Measurements from ENCODE around the gene TRIM38.
"Not testable (repeated sequence)": the region's sequence is repeated elsewhere in the genome, so short reads cannot be mapped to it uniquely, and the experiment has no call there.

The TRIM38 gene, protein sequence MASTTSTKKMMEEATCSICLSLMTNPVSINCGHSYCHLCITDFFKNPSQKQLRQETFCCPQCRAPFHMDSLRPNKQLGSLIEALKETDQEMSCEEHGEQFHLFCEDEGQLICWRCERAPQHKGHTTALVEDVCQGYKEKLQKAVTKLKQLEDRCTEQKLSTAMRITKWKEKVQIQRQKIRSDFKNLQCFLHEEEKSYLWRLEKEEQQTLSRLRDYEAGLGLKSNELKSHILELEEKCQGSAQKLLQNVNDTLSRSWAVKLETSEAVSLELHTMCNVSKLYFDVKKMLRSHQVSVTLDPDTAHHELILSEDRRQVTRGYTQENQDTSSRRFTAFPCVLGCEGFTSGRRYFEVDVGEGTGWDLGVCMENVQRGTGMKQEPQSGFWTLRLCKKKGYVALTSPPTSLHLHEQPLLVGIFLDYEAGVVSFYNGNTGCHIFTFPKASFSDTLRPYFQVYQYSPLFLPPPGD

GRCh38 chr6:25962149-25963127, at the start of gene TRIM38:
Gene TRIM38 (plus strand): TSS chr6:25962802. CDS start chr6:25966523, 3,721 bp downstream.
- DNase-seq = peak; percentile 47

DNA sequence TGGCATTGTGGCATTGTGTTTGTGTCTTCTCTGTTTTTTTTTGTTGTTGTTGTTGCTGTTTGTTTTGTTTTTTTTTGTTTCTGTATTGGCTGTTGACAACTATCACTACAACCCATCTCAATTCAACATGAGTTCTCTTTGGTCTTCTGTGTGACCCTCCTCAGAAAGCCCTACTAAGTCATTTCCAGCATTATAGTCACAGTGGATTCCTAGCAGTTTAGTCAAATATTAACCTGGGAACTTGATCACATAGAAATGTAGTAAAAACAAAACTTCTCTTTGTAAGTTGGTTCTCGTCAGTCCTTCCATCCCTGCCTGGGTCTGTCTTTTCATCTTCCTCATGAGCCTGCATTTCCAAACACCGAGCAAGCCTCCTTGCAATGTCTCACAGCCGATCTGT, 48.9 kb upstream of the TRIM38 start:
- DNase-seq = no peak

DNA sequence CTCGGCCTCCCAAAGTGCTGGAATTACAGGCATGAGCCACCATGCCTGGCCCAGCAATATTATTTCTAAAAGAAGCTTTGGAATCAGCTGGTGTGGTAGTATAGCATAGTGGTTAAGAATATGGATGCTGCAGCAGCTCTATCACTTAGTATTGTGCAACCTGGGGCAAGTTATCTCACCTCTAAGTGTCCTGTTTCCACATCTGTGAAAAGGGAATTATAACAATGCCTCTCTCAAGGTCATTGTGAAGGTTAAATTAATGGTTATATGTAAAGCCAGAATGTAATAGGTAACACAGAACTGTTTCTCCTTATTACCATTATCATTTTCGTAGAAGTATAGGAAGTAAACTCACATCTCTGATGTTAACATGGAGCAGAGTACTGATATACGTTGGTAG, 46.3 kb upstream of the TRIM38 start:
- no peak for DNase-seq

- no peak for DNase-seq
Measured at GRCh38 chr6:25916789-25917490, 45.7 kb upstream of the TRIM38 start.

DNA sequence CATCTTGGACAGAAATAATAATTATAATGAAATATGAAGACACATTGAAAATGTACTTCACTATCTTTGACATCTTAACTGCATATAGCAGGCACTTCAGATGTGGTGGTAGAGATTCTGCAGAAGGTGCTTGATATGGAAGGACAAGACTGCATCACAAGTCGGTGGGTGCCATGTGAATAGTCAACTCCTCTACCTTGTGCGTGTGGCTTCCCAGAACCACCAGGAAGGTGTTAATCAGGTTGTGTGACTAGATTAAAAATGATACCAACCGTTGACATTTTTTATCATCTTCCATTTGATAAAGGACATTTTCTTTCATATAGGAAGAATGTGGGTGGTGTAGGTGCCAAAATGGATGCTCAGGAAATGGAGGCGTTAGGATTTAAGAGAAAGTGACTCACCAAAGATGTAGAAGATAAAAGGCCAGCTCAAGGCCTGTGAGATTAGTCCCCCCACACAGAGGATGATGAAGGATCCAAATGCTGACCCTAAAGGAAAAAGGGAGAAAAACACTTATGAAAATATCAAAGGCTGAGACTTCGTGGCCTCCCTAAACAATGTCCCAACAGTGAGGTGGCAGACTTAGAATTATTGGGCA, 44.4 kb upstream of the TRIM38 start:
- DNase-seq = no peak

GRCh38 chr6:25919657-25920056, 42.9 kb upstream of the TRIM38 start:
- DNase-seq = no peak

DNA sequence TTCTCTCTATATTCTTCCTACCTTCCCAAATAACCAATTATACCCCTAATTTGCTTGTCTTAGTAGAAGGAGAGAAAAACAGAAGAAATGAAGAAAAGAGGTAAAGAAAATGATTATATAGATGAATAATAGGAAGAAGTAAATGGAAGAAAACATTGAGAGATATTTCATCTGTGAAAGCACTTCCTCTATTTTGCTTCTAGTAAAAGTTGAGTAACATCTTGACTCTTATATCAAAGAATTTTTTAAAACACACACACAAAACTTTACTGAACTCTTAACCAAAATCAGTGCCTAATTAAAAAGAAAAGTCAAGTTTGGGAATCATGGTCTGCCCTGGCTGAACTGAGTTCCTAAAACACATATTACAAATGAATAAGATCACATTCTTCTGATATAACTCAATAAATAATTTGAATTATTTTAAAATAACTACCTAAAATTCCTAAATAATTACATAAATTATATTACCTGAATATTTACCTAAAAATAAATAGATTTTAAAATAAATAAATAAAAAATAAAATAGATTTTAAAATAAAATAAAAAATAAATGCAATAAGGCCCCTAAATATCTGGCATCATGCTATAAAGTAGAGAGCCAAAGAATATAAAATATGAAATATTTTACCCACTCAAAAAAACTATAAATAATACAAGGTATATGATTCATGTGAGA, 40.9 kb upstream of the TRIM38 start:
- DNase-seq = no peak

DNA sequence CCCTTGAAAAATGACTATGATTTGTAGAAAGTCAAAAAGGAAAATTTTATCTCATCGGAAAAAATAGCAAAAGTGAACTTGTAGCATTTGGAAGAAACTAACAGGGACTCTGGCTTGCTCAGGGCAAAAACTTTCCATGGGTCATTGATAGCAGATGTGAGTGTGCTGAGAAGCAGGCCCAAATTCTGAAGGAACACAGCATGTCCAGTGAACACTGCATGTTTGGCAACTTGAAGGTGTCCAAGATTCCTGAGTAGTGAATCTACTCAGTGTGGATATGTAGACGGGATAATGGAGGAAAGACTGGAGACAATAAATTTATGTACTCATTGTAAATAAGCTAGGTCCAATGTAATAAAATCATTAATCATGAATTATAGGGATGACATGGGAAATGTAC, 40.3 kb upstream of the TRIM38 start:
- no peak for DNase-seq

DNA sequence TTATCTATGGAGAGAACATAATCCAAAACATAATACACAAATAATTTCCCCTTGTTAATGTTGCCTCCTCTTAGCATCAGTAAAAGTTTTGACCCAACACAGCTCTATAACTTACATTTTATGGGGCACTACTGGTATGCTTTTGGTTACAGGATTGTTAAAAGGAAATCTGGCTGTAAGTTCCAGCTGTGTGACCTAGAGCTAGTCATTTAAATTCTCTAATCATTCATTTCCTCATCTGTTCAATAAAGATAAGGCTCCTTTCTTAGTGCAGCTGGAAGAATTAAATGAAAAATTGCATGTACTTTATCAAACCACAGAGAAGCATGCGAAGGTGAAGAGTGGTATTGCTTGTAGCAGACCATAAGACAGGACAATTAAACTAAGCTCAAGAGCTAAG, 36.7 kb upstream of the TRIM38 start:
- DNase-seq = no peak

- no peak for DNase-seq
Measured at GRCh38 chr6:25927178-25927577, 35.4 kb upstream of the TRIM38 start.

- no peak for DNase-seq
Measured at GRCh38 chr6:25927756-25928216, 34.8 kb upstream of the TRIM38 start.

DNA sequence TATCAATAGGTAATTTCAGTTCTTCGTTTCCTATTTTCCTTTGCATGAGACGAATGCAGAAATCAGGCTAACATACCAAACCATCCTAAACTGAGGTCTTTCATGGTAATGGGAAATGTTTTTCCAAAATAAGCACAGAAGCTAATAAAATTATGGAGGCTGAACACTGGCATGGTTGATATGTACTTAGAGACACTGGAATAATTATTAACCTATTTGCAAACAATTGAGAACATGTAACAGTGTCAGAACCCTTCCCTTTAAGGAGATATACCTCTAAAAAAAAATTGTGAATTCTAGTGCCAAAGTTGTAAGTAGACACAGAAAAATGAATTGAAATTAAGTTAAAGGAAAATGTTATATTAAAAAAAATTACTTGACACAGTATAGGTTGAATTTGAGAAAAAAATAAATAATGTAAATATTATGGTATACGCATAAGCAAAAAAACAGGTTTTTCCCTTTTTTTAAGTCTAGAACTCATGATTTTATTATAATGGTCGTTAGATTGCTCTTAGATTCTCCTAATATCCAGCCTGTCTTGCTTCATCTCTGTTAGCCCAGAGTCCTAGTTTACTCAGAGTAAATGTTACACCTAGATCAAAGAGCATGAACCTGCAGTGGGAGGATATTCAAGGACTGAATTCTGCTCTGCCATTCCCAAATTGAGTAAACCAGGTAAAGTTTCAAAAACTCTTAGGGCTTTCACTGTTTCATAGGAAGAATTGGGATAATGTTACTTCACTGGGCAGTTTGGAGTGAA, 33.9 kb upstream of the TRIM38 start:
- DNase-seq = no peak

GRCh38 chr6:25929785-25930184, 32.8 kb upstream of the TRIM38 start:
- DNase-seq = not testable (repeated sequence)

GRCh38 chr6:25930532-25931410, 31.8 kb upstream of the TRIM38 start, which contains the start of gene SLC17A2:
Gene SLC17A2 (minus strand): TSS chr6:25930691. CDS start chr6:25925796, 4,895 bp downstream.
- no peak for DNase-seq

DNA sequence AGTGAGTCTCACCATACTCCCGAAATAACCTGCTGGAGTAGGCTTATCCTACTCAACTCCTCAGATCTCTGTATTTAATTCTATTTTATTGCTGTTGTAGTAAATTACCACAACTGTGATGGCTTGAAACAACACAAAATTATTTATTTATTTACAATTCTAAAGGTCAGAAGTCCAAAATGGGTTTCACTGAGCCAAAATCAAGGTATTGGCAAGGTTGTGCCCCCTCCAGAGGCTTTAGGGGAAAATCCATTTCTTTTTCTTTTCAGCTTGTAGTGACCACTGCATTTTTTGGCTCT, 31.2 kb upstream of the TRIM38 start:
- DNase-seq = no peak

GRCh38 chr6:25934156-25934555, 28.4 kb upstream of the TRIM38 start:
- DNase-seq = no peak

DNA sequence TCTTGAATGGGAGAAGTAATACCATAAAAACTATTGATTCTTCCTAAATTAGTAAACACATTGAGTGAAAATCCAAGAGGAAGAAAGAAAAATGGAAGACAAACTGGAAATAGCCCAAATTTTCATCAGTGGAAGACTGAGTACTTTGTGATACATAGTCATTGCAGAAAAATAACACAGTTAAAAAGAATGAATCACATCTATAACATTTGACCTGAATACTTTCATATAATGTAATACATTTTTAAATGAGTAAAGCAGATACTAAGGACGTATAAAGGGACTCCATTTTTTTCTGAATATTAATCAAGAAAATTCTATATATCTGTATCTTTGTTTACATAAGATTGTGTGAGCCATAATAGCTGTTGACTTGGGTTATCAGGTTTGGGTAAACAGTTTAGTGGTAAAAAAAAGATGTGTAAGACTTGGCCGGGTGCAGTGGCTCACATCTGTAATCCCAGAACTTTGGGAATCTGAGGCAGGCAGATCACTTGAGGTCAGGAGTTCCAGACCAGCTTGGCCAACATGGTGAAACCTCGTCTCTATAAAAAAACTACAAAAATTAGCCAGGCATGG, 27.8 kb upstream of the TRIM38 start:
- DNase-seq = no peak

DNA sequence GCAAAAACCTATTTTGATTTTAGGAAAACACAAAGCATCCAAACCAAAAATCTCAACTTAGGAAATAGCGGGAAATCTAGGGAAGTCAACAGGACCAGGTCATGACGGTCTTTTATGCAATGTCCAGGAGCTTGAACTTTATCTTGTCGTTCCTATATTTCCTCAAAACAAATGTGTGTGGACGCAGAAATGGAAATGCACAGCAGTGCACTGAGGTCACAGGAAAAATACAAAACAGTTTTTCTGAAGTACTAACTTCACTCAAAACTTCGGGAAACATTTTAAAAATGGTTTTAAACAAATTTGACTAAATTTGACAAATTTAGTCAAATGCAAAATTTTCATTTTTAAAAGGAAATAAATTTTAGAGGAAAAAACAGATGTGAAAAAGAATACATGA, 26.6 kb upstream of the TRIM38 start:
- DNase-seq = no peak

DNA sequence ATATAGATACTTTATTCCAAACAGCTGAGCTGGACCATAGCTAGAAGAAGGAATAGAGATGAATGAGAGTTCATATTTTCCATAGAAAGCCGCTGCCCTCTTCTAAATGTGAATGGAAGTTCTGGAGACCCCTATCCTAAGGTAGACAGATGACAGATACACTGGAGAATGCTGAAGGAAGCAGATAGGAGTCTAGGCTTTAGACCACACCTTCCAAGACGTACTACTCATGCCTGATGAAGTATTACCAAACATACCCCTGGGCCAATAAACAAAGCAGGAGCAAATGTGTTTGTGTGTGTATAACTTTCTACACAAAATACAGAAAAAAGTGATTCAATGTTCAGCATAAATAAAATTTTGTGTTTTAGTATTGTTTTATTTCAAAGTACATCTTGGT, 23.0 kb upstream of the TRIM38 start:
- no peak for DNase-seq

Data from activated CD4-positive, CD25-positive, alpha-beta regulatory T cell treated with anti-CD3 and anti-CD28 coated beads, Interleukin-2, amount 50 U/mL, for 72 hours (primary cell).